GM13977 (cell line): ENCODE measurements around the gene CHRDL1.

ENCODE experiments used
- DNase-seq: peaks from one replicate; pipeline ENCODE4 v3.0.0; 2012; ENCODE audit warnings: low spot score
- in situ Hi-C: fragments of 300-500 bp; cut with MboI; formaldehyde crosslinking; loops from one replicate; pipeline ENCODE4 v1.12.0; 2022; ENCODE audit warnings: low sequenced_read_pairs, low pct_unique_long_range_greater_than_20kb, mixed read lengths, inconsistent platforms; ENCODE audit not compliant: unreplicated experiment
- TF ChIP-seq, protein P1 (sequence below): IDR thresholded peaks from 2 replicates; pipeline ENCODE4 v1.5.1; 2012; ENCODE audit warnings: mild to moderate bottlenecking, control low read depth; ENCODE audit not compliant: insufficient read depth; ENCODE audit errors: extremely low read depth, missing control alignments

CHRDL1 gene

GRCh38 chrX:110699109-110699508, 96.5 kb downstream of the CHRDL1 start:
- no peak for DNase-seq

GRCh38 chrX:110698696-110699095, 96.9 kb downstream of the CHRDL1 start:
- in situ Hi-C loops = no loop called here
- TF ChIP-seq, protein P1, sequence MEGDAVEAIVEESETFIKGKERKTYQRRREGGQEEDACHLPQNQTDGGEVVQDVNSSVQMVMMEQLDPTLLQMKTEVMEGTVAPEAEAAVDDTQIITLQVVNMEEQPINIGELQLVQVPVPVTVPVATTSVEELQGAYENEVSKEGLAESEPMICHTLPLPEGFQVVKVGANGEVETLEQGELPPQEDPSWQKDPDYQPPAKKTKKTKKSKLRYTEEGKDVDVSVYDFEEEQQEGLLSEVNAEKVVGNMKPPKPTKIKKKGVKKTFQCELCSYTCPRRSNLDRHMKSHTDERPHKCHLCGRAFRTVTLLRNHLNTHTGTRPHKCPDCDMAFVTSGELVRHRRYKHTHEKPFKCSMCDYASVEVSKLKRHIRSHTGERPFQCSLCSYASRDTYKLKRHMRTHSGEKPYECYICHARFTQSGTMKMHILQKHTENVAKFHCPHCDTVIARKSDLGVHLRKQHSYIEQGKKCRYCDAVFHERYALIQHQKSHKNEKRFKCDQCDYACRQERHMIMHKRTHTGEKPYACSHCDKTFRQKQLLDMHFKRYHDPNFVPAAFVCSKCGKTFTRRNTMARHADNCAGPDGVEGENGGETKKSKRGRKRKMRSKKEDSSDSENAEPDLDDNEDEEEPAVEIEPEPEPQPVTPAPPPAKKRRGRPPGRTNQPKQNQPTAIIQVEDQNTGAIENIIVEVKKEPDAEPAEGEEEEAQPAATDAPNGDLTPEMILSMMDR = no peak
- DNase-seq = no peak

More at GRCh38 chrX:110699109-110699508, 96.5 kb downstream of the CHRDL1 start:
- in situ Hi-C loops = no loop called here
- TF ChIP-seq, protein P1 = no peak

GRCh38 chrX:110692866-110693265, 102.8 kb downstream of the CHRDL1 start:
- TF ChIP-seq, protein P1 = no peak
- in situ Hi-C loops = no loop called here
- DNase-seq = no peak

DNA sequence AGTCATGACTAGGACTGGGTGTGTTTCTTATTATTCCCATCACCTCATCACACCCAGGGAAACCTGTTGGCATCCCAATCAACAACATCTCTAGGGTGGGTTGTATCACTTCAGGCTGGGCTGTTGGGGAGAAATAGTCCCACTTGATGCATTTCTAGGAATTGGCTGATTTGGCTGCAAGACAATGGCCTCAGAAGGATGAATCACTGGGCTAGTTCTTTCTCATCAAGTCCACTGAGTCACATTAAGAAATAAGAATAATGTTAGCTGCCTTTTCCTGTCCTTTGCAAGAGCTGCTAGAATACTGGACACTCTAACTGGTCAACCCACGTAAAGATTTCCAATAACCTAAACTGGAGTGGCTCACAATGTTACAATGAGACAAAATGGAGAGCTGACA, 104.2 kb downstream of the CHRDL1 start:
- in situ Hi-C loops = no loop called here
- TF ChIP-seq, protein P1 = no peak
- no peak for DNase-seq

DNA sequence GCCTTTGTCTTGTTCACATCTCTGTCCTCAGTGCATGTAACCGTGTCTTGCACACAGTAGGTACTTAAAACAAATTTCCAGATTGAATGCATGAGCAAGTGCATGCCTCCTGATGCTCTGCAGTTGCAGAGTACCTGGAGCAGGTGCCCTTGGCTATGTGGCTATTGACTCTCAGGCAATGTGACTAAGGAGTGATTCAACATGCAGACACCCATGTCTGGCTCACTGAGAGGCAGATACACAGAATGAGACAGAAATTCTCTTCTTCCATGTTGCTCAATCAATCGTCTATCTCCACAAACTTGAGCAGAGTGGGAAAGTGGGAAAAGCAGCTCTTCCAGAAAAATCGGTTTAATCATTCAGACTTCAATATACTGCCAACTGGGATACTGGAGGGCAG, 111.0 kb downstream of the CHRDL1 start:
- TF ChIP-seq, protein P1 = no peak
- no peak for DNase-seq
- in situ Hi-C loops = no loop called here

GRCh38 chrX:110683925-110684324, 111.7 kb downstream of the CHRDL1 start:
- TF ChIP-seq, protein P1 = no peak
- no peak for DNase-seq
- in situ Hi-C loops = no loop called here

GRCh38 chrX:110678591-110678990, 117.0 kb downstream of the CHRDL1 start:
- in situ Hi-C loops = no loop called here
- TF ChIP-seq, protein P1 = no peak
- no peak for DNase-seq
